Measurements from ENCODE around the gene FAM162A.
A peak's percentile ranks its signal among the peaks of the same experiment; 100 is the strongest.

Gene FAM162A

DNA sequence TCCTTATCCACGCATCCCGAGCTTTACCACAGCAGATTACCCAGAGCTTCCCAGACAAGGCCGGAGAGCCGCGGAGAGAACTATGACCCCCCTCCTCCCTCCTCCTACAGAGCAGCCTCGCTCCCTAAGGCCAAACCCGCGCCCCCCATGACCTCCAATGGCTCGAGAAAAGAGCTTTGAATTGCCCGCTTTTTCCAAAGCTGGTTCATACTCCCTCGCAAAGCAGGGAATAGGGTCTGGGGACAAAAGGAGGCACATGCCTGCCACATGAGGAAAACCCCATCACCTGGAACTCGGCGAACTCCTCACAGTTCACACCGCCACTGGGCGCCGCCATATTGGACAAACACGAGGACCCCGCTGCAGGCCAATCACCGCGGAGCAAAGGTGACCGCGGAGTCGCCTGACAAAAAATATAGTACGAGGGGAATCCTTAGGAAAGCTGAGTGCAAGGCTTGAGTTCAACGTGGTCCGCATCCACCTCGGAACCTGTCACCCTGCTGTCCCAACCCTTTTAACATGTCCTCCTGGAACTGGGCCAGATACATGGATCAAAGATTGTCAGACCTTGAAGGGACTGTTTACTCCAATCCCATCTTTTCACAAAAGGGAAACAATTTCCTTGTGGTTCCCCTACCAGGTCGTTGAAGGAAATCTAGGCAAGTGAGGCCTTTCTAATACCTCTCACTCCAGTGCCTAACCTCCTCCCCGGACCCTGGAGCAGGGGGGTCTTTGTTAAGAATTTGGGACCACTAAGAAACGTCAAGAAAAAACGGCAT, 905 bp upstream of the FAM162A start, which contains the start of gene MIX23:
Gene MIX23 (minus strand): TSS at position 344 of the 779 bp plus-strand sequence. CDS start 7 bp downstream, at position 337.
- peak; percentile 82 for ATAC-seq
- TF ChIP-seq, protein P1, sequence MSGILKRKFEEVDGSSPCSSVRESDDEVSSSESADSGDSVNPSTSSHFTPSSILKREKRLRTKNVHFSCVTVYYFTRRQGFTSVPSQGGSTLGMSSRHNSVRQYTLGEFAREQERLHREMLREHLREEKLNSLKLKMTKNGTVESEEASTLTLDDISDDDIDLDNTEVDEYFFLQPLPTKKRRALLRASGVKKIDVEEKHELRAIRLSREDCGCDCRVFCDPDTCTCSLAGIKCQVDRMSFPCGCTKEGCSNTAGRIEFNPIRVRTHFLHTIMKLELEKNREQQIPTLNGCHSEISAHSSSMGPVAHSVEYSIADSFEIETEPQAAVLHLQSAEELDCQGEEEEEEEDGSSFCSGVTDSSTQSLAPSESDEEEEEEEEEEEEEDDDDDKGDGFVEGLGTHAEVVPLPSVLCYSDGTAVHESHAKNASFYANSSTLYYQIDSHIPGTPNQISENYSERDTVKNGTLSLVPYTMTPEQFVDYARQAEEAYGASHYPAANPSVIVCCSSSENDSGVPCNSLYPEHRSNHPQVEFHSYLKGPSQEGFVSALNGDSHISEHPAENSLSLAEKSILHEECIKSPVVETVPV (CRISPR knock-in tag; IDR thresholded peaks at IDR 0.05), result no peak
- no peak for TF ChIP-seq OSR1 (CRISPR knock-in tag; IDR thresholded peaks at IDR 0.05)
- peak; percentile 60; the same call in 1 of the 2 replicates for TF ChIP-seq ZFP3 (CRISPR knock-in tag; IDR thresholded peaks at IDR 0.05)

GRCh38 chr3:122387709-122388108, 3.7 kb downstream of the FAM162A start:
- no peak for TF ChIP-seq ZFP3 (CRISPR knock-in tag; IDR thresholded peaks at IDR 0.05)
- TF ChIP-seq OSR1 (CRISPR knock-in tag; IDR thresholded peaks at IDR 0.05), result no peak
- TF ChIP-seq ZNF8 (CRISPR knock-in tag; IDR thresholded peaks at IDR 0.05), result no peak
- TF ChIP-seq PPARA (CRISPR knock-in tag; IDR thresholded peaks at IDR 0.05; ENCODE audit: borderline replicate concordance), result no peak
- no peak for ATAC-seq

DNA sequence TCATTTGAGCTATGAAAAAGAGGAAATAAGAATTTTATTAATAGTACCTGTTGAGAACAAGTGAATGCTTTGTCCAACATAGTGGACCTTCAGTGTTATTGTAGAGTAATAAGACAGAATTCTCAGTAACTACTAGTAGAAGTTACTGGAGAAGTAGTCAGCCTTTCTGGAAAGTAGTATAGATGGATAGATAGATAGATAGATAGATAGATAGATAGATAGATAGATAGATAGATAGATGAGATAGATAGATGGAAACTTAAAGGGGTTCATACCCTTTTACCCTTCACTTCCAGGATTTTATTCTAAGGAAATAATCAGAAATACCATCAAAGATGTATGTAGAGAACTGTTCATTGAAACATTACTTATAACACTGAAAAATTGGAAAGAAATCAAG, 5.2 kb downstream of the FAM162A start:
- TF ChIP-seq CREB5 (CRISPR knock-in tag; IDR thresholded peaks at IDR 0.05; ENCODE audit: low read depth), result no peak
- no peak for TF ChIP-seq POU6F1 (CRISPR knock-in tag; IDR thresholded peaks at IDR 0.05; ENCODE audit: borderline replicate concordance, low read depth)
- TF ChIP-seq ZNF8 (CRISPR knock-in tag; IDR thresholded peaks at IDR 0.05), result no peak
- TF ChIP-seq ZFP30 (CRISPR knock-in tag; IDR thresholded peaks at IDR 0.05), result no peak
- ATAC-seq, result no peak

- ATAC-seq, result no peak
- TF ChIP-seq ZNF565 (CRISPR knock-in tag; conservative IDR thresholded peaks at IDR 0.05; ENCODE audit: low read depth) (no peak), PATZ1 (CRISPR knock-in tag; IDR thresholded peaks at IDR 0.05; ENCODE audit: borderline replicate concordance) (no peak)
- TF ChIP-seq, protein P1 (CRISPR knock-in tag; IDR thresholded peaks at IDR 0.05), result no peak
These were observed 5.9 kb downstream of the FAM162A start for GRCh38 chr3:122389892-122390291.

GRCh38 chr3:122390665-122391064, 6.7 kb downstream of the FAM162A start:
- no peak for TF ChIP-seq ZFP3 (CRISPR knock-in tag; IDR thresholded peaks at IDR 0.05)
- no peak for TF ChIP-seq BACH2 (CRISPR knock-in tag; IDR thresholded peaks at IDR 0.05; ENCODE audit: borderline replicate concordance)
- TF ChIP-seq, protein P2, sequence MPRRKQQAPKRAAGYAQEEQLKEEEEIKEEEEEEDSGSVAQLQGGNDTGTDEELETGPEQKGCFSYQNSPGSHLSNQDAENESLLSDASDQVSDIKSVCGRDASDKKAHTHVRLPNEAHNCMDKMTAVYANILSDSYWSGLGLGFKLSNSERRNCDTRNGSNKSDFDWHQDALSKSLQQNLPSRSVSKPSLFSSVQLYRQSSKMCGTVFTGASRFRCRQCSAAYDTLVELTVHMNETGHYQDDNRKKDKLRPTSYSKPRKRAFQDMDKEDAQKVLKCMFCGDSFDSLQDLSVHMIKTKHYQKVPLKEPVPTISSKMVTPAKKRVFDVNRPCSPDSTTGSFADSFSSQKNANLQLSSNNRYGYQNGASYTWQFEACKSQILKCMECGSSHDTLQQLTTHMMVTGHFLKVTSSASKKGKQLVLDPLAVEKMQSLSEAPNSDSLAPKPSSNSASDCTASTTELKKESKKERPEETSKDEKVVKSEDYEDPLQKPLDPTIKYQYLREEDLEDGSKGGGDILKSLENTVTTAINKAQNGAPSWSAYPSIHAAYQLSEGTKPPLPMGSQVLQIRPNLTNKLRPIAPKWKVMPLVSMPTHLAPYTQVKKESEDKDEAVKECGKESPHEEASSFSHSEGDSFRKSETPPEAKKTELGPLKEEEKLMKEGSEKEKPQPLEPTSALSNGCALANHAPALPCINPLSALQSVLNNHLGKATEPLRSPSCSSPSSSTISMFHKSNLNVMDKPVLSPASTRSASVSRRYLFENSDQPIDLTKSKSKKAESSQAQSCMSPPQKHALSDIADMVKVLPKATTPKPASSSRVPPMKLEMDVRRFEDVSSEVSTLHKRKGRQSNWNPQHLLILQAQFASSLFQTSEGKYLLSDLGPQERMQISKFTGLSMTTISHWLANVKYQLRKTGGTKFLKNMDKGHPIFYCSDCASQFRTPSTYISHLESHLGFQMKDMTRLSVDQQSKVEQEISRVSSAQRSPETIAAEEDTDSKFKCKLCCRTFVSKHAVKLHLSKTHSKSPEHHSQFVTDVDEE (CRISPR knock-in tag; IDR thresholded peaks at IDR 0.05), result no peak
- no peak for TF ChIP-seq PPARA (CRISPR knock-in tag; IDR thresholded peaks at IDR 0.05; ENCODE audit: borderline replicate concordance)
- no peak for TF ChIP-seq ZNF8 (CRISPR knock-in tag; IDR thresholded peaks at IDR 0.05)

More at GRCh38 chr3:122390665-122391064, 6.7 kb downstream of the FAM162A start:
- no peak for ATAC-seq
